ENCODE data around the gene PHYHIPL.
"Not testable (repeated sequence)": the region's sequence is repeated elsewhere in the genome, so short reads cannot be mapped to it uniquely, and the experiment has no call there.

Gene PHYHIPL

DNA sequence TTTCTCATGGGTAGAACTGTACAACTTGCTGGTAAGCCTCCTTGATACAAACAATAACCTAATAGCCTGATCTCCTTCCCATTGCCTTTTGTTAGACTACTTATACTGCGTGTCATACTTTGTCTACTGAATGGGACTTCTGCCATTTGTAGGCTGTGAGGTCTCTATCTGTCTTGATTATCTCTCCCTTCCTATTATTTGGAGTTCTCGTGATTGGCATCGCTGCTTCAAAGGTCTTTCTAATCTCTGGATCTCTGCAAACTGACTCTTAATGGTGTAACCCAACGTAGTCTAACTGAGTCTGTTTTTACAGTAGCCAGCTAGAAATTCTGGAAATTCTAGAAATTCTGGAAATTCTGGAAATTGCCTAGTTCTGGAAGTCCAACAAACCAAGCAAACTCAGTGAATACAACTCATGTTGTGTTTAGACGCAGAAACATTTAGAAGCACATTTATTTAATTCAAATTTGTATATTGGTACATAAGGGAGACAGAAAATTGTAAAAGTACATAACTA, 29.8 kb downstream of the PHYHIPL start:
- DNase-seq (ENCODE audit: low spot score) = no peak

DNA sequence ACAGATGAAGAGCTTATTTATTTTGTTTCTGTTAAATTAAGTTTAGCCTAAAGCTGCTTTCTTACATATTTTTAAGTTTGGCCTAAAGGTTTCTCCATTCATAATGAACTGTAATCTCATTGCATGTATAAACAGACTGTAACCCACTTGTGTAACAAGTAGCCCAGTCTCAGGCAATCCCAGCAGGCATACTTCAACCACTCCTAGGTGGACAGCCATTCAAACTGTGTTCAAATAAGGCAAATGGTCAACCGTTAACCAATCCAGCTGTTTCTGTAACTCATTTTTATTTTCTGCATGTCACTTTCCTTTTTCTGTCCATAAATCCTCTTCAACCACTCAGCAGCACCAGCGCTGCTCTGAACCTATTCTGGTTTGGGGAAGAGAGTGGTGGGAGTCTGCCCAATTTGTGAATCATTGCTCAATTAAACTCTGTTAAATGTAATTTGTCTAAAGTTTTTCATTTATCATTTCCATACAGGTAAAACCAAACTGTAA, 35.9 kb downstream of the PHYHIPL start:
- no peak for DNase-seq (ENCODE audit: low spot score)

DNA sequence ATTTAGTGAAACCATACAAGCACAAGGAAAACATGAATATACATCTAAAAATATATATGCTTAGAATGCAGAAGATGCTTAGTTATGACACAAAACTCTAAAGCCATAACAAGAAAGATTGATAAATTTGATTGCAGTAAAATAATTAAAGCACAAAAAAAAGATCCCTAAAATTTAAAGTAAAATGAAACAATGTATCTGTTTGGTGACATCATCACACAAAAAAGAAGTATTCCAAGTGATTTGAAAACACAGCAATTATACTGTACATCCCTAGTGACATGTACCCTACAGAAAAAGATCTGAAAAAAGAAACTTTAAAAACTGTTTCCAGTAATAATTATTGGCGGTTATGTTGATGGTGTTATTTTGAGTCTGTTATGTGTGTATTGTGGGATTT, 37.7 kb downstream of the PHYHIPL start:
- no peak for DNase-seq (ENCODE audit: low spot score)

DNA sequence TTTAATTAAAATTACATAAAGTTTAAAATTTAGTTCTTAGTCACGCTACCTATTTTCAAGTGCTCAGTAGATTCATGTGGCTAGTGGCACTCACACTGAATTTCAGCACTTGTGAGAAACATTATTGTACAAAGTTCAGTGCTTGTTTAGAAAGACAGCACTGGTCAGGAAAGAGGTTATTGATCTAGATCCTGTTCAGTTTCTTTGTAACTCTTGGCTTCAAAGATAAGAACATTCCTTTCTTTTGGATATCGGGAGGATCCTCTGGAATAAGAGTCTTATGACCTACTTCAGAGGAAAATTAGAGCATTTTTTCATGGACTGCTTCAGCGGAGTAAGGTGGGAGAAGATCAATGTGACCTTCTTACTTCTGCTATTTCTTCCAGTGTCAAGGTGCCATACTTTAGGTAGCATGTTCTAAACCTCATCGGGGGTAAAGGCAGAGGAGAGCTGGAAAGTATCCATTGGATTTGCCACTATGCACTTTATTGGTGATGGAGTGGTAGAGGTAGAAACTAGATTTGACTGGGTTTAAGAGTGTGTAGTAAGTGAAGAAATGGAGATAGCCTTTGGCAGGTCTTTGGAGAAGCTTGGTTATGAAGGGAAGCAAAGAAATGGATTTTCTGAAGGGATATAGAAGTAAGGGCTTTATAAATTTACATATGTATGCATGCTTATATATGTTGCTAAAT, 39.9 kb downstream of the PHYHIPL start:
- DNase-seq (ENCODE audit: low spot score) = no peak

DNA sequence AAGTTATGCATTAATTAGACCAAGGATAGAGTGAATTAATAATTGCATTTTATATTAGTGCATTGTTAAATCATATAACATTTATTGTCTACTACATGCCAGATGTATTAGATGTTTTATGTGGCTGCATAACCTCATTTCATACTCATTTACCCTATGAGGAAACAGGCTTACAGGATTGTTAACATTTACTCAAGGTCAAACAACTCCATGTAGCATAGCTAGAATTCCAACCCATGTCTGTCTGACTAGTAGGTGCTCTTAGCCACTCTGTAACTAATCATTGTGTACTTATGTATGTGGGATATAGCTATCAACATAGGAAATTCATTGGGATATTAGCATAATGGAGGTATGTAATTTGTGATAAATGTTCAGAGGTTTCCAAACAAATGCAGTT, 46.3 kb downstream of the PHYHIPL start:
- no peak for DNase-seq (ENCODE audit: low spot score)

GRCh38 chr10:59223597-59223996, 47.2 kb downstream of the PHYHIPL start:
- DNase-seq (ENCODE audit: low spot score) = not testable (repeated sequence)

GRCh38 chr10:59225211-59225610, 48.8 kb downstream of the PHYHIPL start:
- DNase-seq (ENCODE audit: low spot score) = no peak

- no peak for DNase-seq (ENCODE audit: low spot score)
Observed at GRCh38 chr10:59227136-59227673, 50.8 kb downstream of the PHYHIPL start.

DNA sequence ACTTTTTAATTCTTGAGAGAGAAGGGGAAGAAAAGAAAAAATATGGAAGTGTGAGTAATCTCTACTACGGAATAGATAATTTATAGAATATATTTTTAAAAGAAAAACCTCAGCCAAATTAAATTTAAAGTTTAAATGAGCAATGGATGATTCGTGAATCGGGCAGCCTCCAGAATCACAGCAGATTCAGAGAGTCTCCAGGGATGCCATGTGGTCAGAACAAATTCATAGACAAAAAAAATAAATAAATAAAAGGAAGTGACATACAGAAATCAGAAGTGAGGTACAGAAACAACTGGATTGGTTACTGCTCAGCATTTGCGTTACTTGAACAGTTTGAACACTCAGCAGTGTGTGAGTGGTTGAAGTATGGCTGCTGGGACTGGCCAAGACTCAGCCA, 53.0 kb downstream of the PHYHIPL start:
- DNase-seq (ENCODE audit: low spot score) = no peak

GRCh38 chr10:59234194-59234593, 57.8 kb downstream of the PHYHIPL start:
- no peak for DNase-seq (ENCODE audit: low spot score)

DNA sequence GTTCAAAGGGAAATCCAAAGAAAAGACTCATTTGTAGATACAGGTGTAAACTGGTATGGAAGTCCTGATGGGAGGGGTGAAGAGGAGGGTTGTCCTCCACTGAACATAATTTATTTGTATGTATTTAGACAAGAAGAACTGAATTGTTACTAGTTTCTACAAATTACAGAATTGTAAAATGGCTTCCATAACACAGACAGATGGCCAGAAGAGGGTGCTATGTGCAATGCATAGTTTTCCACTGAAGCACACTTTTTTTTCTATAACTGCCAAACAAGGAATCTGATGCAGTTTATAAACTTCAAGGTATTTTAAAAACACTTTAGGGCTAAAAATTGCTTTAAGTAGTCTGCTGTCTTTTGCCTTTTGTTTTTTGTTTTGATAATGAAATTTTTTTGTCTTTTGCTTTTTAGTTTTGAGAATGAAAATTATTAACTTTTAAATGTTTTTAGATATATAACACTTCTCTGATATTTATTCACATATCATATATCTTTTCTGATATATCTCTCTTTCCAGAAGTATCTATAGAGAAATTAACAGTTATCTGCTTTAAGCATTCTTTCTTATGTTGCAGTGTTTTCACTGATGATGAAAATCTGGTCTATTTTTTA, 58.5 kb downstream of the PHYHIPL start:
- peak; percentile 10 for DNase-seq (ENCODE audit: low spot score)

- DNase-seq (ENCODE audit: low spot score) = no peak
Observed at GRCh38 chr10:59236064-59236697, 59.7 kb downstream of the PHYHIPL start.

DNA sequence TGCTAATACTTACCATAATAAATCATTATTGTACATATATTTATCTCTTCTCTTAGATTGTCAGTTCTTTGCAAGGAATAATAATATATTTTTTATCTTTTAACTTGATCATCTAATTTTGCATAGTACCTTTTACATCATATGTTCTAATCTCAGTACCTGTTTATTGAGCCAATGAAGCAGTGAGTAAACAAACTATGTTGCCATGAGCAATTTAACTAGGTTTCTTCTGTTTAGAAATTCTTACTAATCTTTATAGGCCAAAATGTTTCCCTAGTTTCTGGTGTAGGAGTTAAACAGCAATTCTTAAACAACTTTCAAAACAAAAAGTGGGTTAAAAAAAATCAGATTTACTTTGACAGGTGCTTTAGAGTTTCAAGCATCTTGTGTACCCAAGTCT, 61.3 kb downstream of the PHYHIPL start:
- no peak for DNase-seq (ENCODE audit: low spot score)

DNA sequence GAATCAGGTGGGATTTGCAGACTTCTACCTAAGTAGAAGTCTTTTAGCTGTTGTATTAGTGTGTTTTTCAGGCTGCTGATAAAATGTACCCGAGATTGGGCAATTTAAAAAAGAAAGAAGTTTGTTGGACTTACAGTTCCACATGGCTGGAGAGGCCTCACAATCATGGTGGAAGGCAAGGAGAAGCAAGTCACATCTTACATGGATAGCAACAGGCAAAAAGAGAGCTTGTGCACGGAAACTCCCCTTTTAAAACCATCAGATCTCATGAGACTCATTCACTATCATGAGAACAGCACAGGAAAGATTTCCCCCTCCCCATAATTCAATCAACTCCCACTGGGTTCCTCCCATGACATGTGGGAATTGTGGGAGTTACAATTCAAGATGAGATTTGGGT, 62.7 kb downstream of the PHYHIPL start:
- not testable (repeated sequence) for DNase-seq (ENCODE audit: low spot score)

- DNase-seq (ENCODE audit: low spot score) = peak; percentile 12
Observed at GRCh38 chr10:59240582-59241183, 64.2 kb downstream of the PHYHIPL start.

DNA sequence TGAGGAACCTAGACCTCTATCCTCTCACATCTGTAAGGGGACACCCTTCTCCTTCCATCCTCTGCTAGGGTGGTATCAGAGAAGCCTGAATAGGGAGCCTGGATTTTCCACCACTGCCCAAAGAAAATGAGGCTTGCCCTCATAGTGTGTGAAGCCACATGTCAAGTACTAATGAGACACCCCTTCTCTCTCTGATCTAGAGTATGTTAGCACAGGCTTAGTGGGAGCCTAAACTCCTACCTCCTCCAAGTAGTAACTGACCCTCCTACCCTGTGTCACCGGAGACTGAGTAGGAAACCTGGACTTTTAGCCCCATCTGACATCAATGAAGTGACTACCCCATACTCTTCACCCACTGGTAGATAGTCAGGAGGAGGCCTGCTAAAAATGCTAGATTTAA, 65.6 kb downstream of the PHYHIPL start:
- DNase-seq (ENCODE audit: low spot score) = no peak

DNA sequence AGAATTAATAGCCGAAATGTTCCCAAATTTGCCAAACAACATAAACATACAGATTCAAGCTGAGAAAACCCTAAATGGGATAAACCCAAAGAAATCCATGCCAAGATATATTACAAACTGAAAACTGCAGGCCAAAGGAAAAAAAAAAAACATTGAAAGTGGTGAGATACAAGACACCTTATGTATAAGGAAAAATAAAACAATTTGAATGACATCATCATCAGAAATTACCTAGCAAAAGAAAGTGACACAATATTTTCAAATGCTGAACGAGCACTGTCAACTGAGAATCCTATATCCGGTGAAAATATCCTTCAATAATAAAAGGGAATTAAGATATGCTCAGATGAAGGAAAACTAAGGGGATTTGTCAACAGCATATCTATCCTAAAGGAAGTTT, 66.5 kb downstream of the PHYHIPL start:
- no peak for DNase-seq (ENCODE audit: low spot score)

DNA sequence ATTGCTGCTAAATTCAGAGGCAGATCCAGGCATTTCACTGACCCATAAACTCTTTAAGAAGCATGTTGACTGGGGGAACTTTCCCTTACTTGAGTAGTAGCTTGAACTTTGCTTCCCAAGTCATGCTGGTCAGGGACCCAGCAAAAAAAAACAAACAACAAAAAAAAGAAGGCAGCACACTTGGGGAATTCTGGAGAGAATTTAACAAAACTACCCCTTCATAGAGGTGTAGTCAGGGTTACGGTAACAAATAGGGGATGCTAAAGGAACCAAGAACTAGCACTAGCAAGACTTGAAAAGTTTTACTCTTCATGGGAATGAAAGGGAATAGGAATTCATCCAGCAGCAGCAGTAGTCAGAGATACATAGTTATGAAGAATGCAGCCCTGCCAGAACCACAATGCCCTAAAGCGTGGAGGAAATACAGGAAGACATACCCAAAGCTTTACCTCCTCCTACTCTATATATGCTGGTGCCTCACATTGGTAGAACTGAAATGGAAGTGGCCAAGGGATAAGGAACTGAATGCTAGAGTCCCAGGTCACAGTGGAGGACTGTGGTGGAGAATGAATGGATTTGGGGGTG, 67.3 kb downstream of the PHYHIPL start:
- DNase-seq (ENCODE audit: low spot score) = no peak

DNA sequence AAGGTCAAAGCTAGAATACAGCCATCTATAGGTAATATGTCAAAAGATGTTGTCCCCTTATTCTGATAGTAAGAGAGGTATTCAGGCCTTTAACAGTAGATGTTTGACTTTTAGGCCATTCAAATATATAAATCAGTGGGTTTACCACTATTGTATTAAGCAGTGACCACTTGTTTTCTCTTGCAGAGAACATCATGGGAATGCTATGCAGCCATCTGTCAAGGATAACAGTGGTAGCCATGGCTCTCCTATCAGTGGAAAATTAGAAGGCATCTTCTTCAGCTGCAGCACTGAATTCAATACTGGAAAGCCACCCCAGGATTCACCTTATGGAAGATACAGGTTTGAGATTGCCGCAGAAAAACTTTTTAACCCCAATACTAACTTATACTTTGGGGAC, 68.4 kb downstream of the PHYHIPL start:
- no peak for DNase-seq (ENCODE audit: low spot score)

DNA sequence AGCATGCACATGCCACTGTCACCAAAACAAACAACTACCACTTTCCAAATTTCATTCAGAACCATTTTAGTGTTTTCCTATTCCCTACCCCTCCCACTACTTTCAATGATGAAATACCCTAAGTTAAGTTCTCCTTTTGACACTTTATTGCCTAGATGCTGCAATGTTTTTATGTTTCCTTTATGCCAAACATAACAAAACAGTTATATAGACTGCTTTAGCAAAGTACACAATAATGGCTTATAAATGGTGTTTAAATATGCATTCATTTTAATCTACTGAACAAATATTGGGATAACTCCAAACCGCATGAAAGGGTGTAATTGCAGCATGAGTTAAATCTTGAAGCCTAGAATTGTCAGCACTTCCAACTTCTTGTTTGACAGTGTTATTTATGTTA, 69.2 kb downstream of the PHYHIPL start:
- DNase-seq (ENCODE audit: low spot score) = no peak

DNA sequence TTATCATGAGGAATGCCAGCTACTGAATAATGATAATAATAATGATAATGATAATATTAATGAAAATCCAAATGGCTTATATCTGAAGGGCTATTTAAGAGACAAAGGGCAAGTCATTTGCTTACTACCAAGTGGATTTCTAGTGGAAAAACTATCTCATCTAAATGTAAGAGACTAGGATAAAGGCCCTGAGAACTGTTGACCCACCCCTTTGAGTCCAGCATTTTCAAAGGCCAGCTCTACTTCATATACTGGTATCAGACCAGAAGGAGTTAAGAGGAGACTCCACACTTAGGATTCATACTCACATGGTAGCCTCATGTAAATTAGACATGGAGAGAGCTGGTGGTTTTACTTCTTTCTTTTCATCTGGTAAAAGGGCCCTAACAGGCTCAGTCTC, 76.0 kb downstream of the PHYHIPL start:
- DNase-seq (ENCODE audit: low spot score) = no peak

- no peak for DNase-seq (ENCODE audit: low spot score)
Observed at GRCh38 chr10:59255463-59255862, 79.0 kb downstream of the PHYHIPL start.
